Keratinocyte (primary cell): ENCODE measurements around the gene HS3ST3B1. TPM values are rescaled to one million over a fixed set of nuclear protein-coding genes. Genes with fewer than 3 reads are reported as not detected.

Experiments
- DNase-seq: peaks from one replicate; pipeline ENCODE4 v3.0.0-alpha.2; 2011; ENCODE audit warnings: low read depth, missing footprints, low spot score
- FAIRE-seq: peaks from 2 replicates; lab custom pipeline; 2011; peaks lifted over from hg19 to GRCh38; lab: Jason Lieb, UNC
- H2AFZ ChIP-seq: 2 replicates; pipeline ENCODE4 v1.6.0; 2012; ENCODE audit warnings: low read length, control low read depth, inconsistent platforms; ENCODE audit not compliant: control insufficient read depth
- H3K27ac ChIP-seq: 2 replicates; pipeline ENCODE4 v1.5.1; 2011; ENCODE audit warnings: low read length; ENCODE audit not compliant: control insufficient read depth, insufficient read depth
- H3K27me3 ChIP-seq: 3 replicates; pipeline ENCODE4 v1.6.0; 2011; ENCODE audit warnings: low read length; ENCODE audit not compliant: control insufficient read depth, insufficient read depth; ENCODE audit errors: extremely low read depth
- H3K36me3 ChIP-seq, 2 experiments: 2 replicates in 1 of 2; 3 replicates in 1 of 2; pipeline ENCODE4 v1.5.1; 2011; ENCODE audit warnings: low read length in 2 of 2, mild to moderate bottlenecking in 1 of 2; ENCODE audit not compliant: control insufficient read depth in 2 of 2, insufficient read depth in 2 of 2; ENCODE audit errors: extremely low read depth in 1 of 2
- H3K4me1 ChIP-seq: 3 replicates; pipeline ENCODE4 v1.5.1; 2011; ENCODE audit warnings: low read length; ENCODE audit not compliant: control insufficient read depth, insufficient read depth; ENCODE audit errors: extremely low read depth
- H3K4me2 ChIP-seq: 3 replicates; pipeline ENCODE4 v1.6.0; 2011; ENCODE audit warnings: low read depth, low read length; ENCODE audit not compliant: control insufficient read depth, insufficient read depth; ENCODE audit errors: extremely low read depth
- H3K4me3 ChIP-seq, 3 experiments: fragments of 200-600 bp in 1 of 3; sonication (generic) in 1 of 3; 2 replicates in 2 of 3; 3 replicates in 1 of 3; pipeline ENCODE4 v1.5.1; 2011 to 2016; ENCODE audit warnings: low read length in 3 of 3, mild to moderate bottlenecking in 3 of 3, control low read depth in 2 of 3, inconsistent platforms in 1 of 3, low read depth in 1 of 3, mixed read lengths in 1 of 3, mixed run types in 1 of 3, moderate library complexity in 1 of 3; ENCODE audit not compliant: control insufficient read depth in 2 of 3, insufficient read depth in 2 of 3; ENCODE audit errors: extremely low read depth in 1 of 3
- H3K79me2 ChIP-seq: 2 replicates; pipeline ENCODE4 v1.6.0; 2012; ENCODE audit warnings: low read length; ENCODE audit not compliant: control insufficient read depth, insufficient read depth
- H3K9ac ChIP-seq: 3 replicates; pipeline ENCODE4 v1.6.0; 2011; ENCODE audit warnings: low read length; ENCODE audit not compliant: control insufficient read depth, insufficient read depth; ENCODE audit errors: extremely low read depth
- H3K9me1 ChIP-seq: 3 replicates; pipeline ENCODE4 v1.6.0; 2011; ENCODE audit warnings: low read length; ENCODE audit not compliant: control insufficient read depth, insufficient read depth; ENCODE audit errors: extremely low read depth
- H3K9me3 ChIP-seq: 2 replicates; pipeline ENCODE4 v1.5.1; 2012; ENCODE audit warnings: low read depth, low read length; ENCODE audit not compliant: control insufficient read depth
- H4K20me1 ChIP-seq: 3 replicates; pipeline ENCODE4 v1.6.0; 2011; ENCODE audit warnings: low read length; ENCODE audit not compliant: control insufficient read depth, insufficient read depth; ENCODE audit errors: extremely low read depth
- CTCF ChIP-seq, 3 experiments: IDR thresholded peaks in 1 of 3; conservative IDR thresholded peaks in 1 of 3; optimal IDR thresholded peaks in 1 of 3; 2 replicates in 2 of 3; 3 replicates in 1 of 3; pipeline versions ENCODE3 to v1.5.1; 2011; ENCODE audit warnings: low read length in 3 of 3, mild to moderate bottlenecking in 3 of 3, moderate library complexity in 2 of 3, control low read depth in 1 of 3, inconsistent platforms in 1 of 3; ENCODE audit not compliant: insufficient read depth in 2 of 3; ENCODE audit errors: extremely low read depth in 1 of 3
- EZH2 ChIP-seq: IDR thresholded peaks from one replicate; pipeline ENCODE4 v1.6.1; 2012; ENCODE audit warnings: inconsistent platforms, mild to moderate bottlenecking, low read length, moderate library complexity
- dilution Hi-C: fragments of 300-500 bp; cut with MboI; formaldehyde crosslinking; loops from one replicate; pipeline ENCODE4 v1.7.0; 2020; ENCODE audit warnings: low sequenced_read_pairs; ENCODE audit not compliant: extremely low pct_ligation_motif_present
- polyA plus RNA-seq, 5 experiments: library from polyadenylated mRNA; depleted of rRNA in 3 of 5; stranded (reverse) in 3 of 5; stranded (forward) in 1 of 5; unstranded in 1 of 5; fragments of >200 nt; gene quantifications; 1 replicate in 1 of 5; 2 replicates in 3 of 5; 3 replicates in 1 of 5; pipeline versions ENCODE4 v1.2.1 to v1.2.3, GENCODE V29; 2011 to 2012; ENCODE audit warnings: missing spikeins in 2 of 5, low read depth in 1 of 5, low replicate concordance in 1 of 5

HS3ST3B1 gene
- polyA plus RNA-seq, 1 donor (not counting 4 experiments of a cell fraction or from before 2014, with no cell fraction given), result 3.9 TPM

DNA sequence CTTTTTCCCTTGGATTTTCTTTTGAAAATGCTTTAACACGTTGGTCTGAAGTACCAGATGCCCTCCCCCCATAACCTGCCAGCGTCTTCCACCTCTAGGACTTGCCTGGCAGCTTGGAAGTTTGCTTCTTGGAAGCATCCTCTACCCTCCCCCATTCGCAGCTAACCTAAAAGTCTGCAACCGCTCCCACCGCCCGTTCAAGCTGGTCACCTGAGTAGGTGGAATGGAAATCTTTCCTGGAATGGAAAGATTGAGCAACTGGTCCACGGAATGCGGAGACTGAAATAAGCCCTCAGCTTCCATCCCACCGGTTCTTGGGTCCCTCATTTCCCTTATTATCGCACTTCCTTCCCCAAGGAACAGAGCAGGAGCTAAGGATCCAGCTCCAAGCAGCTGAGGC lies 31.4 kb downstream of the HS3ST3B1 start:
- H2AFZ ChIP-seq, result no peak overlapping the region
- H3K4me1 ChIP-seq, result no peaks in the 10 kb centered on the region
- no peak for FAIRE-seq
- no peak overlapping the region for H3K4me3 ChIP-seq
- no peak overlapping the region for H3K4me2 ChIP-seq
- no peaks in the 10 kb centered on the region for H4K20me1 ChIP-seq
- dilution Hi-C loops, result no loop called here
- TF ChIP-seq EZH2, result no peak
- no peak for TF ChIP-seq CTCF (optimal IDR thresholded peaks at IDR 0.05 in 1 of 3, IDR thresholded peaks at IDR 0.05 in 1 of 3, conservative IDR thresholded peaks at IDR 0.05 in 1 of 3; ENCODE audit: extremely low read depth in 1 of 3, insufficient read depth in 2 of 3, low read length in 3 of 3)
- H3K9me1 ChIP-seq, result no peaks in the 10 kb centered on the region
- DNase-seq, result no peak
- H3K79me2 ChIP-seq, result peaks cover 3% of the 10 kb centered on the region
- H3K9me3 ChIP-seq, result no peaks in the 10 kb centered on the region
- H3K27ac ChIP-seq, result no peak overlapping the region
- H3K27me3 ChIP-seq, result no peaks in the 10 kb centered on the region
- H3K9ac ChIP-seq, result no peak overlapping the region
- H3K36me3 ChIP-seq, result no peaks in the 10 kb centered on the region

- no peaks in the 10 kb centered on the region for H3K9me1 ChIP-seq
- H3K27ac ChIP-seq, result no peak overlapping the region
- H3K79me2 ChIP-seq, result peaks cover 7% of the 10 kb centered on the region
- no peak for TF ChIP-seq CTCF (optimal IDR thresholded peaks at IDR 0.05 in 1 of 3, IDR thresholded peaks at IDR 0.05 in 1 of 3, conservative IDR thresholded peaks at IDR 0.05 in 1 of 3; ENCODE audit: extremely low read depth in 1 of 3, insufficient read depth in 2 of 3, low read length in 3 of 3)
- TF ChIP-seq EZH2, result no peak
- H3K4me3 ChIP-seq, result no peak overlapping the region
- no peak for DNase-seq
- no peaks in the 10 kb centered on the region for H3K27me3 ChIP-seq
- no peak overlapping the region for H3K4me2 ChIP-seq
- H3K4me1 ChIP-seq, result no peaks in the 10 kb centered on the region
- H2AFZ ChIP-seq, result no peak overlapping the region
- no peaks in the 10 kb centered on the region for H4K20me1 ChIP-seq
- dilution Hi-C loops, result no loop called here
- FAIRE-seq, result no peak
- H3K36me3 ChIP-seq, result no peaks in the 10 kb centered on the region
- no peak overlapping the region for H3K9ac ChIP-seq
- no peaks in the 10 kb centered on the region for H3K9me3 ChIP-seq
Observed at GRCh38 chr17:14333506-14333905, 32.6 kb downstream of the HS3ST3B1 start.
